ENCODE data around the gene THRAP3.
"Not testable (repeated sequence)": the region's sequence is repeated elsewhere in the genome, so short reads cannot be mapped to it uniquely, and the experiment has no call there.

Gene THRAP3

GRCh38 chr1:36247538-36247937 is 23.3 kb downstream of the THRAP3 start:
- DNase-seq (ENCODE audit: low spot score) = no peak

GRCh38 chr1:36248250-36248894 is 24.1 kb downstream of the THRAP3 start:
- peak; percentile 91 for DNase-seq (ENCODE audit: low spot score)

GRCh38 chr1:36251794-36252481 is 27.7 kb downstream of the THRAP3 start:
- DNase-seq (ENCODE audit: low spot score) = no peak

- DNase-seq (ENCODE audit: low spot score) = not testable (repeated sequence)
These were observed 28.2 kb downstream of the THRAP3 start for GRCh38 chr1:36252482-36252824.

- peak; percentile 50 for DNase-seq (ENCODE audit: low spot score)
These were observed 29.1 kb downstream of the THRAP3 start for GRCh38 chr1:36253161-36253862.

- peak; percentile 70 for DNase-seq (ENCODE audit: low spot score)
These were observed 32.5 kb downstream of the THRAP3 start for GRCh38 chr1:36256558-36257374.

GRCh38 chr1:36257375-36257767 is 33.1 kb downstream of the THRAP3 start:
- DNase-seq (ENCODE audit: low spot score) = peak; percentile 73

- no peak for DNase-seq (ENCODE audit: low spot score)
These were observed 34.7 kb downstream of the THRAP3 start for GRCh38 chr1:36258960-36259344.

- DNase-seq (ENCODE audit: low spot score) = no peak
These were observed 44.7 kb downstream of the THRAP3 start for GRCh38 chr1:36268981-36269380.

- no peak for DNase-seq (ENCODE audit: low spot score)
These were observed 45.2 kb downstream of the THRAP3 start for GRCh38 chr1:36269408-36269838.

- DNase-seq (ENCODE audit: low spot score) = no peak
These were observed 48.8 kb downstream of the THRAP3 start for GRCh38 chr1:36273024-36273423.

- DNase-seq (ENCODE audit: low spot score) = no peak
These were observed 50.0 kb downstream of the THRAP3 start for GRCh38 chr1:36274201-36274600.

- no peak for DNase-seq (ENCODE audit: low spot score)
These were observed 52.4 kb downstream of the THRAP3 start for GRCh38 chr1:36276688-36277087.

- DNase-seq (ENCODE audit: low spot score) = no peak
These were observed 55.0 kb downstream of the THRAP3 start for GRCh38 chr1:36279110-36279788.

- DNase-seq (ENCODE audit: low spot score) = no peak
These were observed 55.6 kb downstream of the THRAP3 start for GRCh38 chr1:36279789-36280296.

GRCh38 chr1:36284061-36284460 is 59.8 kb downstream of the THRAP3 start:
- DNase-seq (ENCODE audit: low spot score) = no peak

GRCh38 chr1:36284517-36284916 is 60.3 kb downstream of the THRAP3 start:
- DNase-seq (ENCODE audit: low spot score) = no peak

GRCh38 chr1:36285443-36286101 is 61.3 kb downstream of the THRAP3 start:
- peak; percentile 86 for DNase-seq (ENCODE audit: low spot score)

- DNase-seq (ENCODE audit: low spot score) = no peak
These were observed 62.6 kb downstream of the THRAP3 start for GRCh38 chr1:36286802-36287201.

- DNase-seq (ENCODE audit: low spot score) = no peak
These were observed 63.4 kb downstream of the THRAP3 start for GRCh38 chr1:36287595-36287994.

- DNase-seq (ENCODE audit: low spot score) = no peak
These were observed 71.1 kb downstream of the THRAP3 start for GRCh38 chr1:36295390-36295789.
